ENCODE measurements around the gene CLIC1. TPM values are rescaled to one million over a fixed set of nuclear protein-coding genes. Genes with fewer than 3 reads are reported as not detected.

CLIC1 gene
- total and polyA plus RNA-seq, 12 donors, result 109 to 426 (median 217) TPM

DNA sequence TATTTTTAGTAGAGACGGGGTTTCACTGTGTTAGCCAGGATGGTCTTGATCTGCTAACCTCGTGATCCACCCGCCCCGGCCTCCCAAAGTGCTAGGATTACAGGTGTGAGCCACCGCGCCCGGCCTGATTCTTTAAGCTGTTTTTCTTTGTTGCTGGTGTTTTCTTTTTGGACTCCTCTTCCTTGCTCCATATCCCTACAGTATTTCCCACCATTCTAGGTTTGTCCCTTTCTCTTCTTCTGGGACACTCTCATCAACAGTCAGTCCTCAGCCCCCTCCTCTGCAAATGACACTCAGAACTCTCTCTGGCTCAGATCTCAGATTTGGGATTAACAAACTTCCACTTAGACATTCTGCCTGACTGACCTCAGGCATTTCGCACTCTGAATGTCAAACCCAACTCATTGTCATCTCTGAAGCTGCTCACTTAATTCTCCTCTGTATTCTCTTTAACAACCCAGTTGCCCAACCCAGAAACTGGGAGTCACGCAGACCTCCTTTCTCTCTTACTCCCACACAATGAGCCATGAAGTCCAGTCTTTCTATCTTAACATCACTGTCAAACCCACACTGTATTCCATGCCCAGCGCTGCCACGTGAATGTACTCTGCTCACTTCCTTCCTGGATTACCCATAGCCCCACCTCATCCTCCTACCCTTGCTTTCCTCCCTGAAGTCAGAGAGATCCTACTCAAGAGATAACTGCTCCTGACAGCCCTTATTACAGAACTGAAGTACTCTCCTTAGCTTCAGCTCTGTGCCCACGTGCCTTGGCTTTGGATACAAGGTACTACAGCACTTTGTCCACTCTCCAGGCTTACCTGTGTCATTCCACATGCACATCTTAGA lies 10.6 kb downstream of the CLIC1 start:
- intact Hi-C loops (cut with DNase I), result no loop called here
- H3K4me1 ChIP-seq (replicated peaks in 1 of 2), result peaks cover 6 to 27% of the 10 kb centered on the region in 2 donors
- no peaks in the 10 kb centered on the region for H3K9me3 ChIP-seq (replicated peaks in 1 of 3)
- H3K27me3 ChIP-seq, result no peaks in the 10 kb centered on the region
- peak overlapping the region in 1 of 5 donors; percentile 17 for H3K27ac ChIP-seq
- H3K36me3 ChIP-seq (replicated peaks in 1 of 2), result peaks cover 0 to 4% of the 10 kb centered on the region in 2 donors
- H3K4me3 ChIP-seq, result no peak overlapping the region
- WGBS, 4 donors, result 86 to 87% (median 86%) methylated on average over 12 of the region's 12 CpGs
- no peak for DNase-seq
- TF ChIP-seq, protein P1, sequence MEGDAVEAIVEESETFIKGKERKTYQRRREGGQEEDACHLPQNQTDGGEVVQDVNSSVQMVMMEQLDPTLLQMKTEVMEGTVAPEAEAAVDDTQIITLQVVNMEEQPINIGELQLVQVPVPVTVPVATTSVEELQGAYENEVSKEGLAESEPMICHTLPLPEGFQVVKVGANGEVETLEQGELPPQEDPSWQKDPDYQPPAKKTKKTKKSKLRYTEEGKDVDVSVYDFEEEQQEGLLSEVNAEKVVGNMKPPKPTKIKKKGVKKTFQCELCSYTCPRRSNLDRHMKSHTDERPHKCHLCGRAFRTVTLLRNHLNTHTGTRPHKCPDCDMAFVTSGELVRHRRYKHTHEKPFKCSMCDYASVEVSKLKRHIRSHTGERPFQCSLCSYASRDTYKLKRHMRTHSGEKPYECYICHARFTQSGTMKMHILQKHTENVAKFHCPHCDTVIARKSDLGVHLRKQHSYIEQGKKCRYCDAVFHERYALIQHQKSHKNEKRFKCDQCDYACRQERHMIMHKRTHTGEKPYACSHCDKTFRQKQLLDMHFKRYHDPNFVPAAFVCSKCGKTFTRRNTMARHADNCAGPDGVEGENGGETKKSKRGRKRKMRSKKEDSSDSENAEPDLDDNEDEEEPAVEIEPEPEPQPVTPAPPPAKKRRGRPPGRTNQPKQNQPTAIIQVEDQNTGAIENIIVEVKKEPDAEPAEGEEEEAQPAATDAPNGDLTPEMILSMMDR (IDR thresholded peaks at IDR 0.05), result no peak
- TF ChIP-seq POLR2A (IDR thresholded peaks at IDR 0.05), result no peak

DNA sequence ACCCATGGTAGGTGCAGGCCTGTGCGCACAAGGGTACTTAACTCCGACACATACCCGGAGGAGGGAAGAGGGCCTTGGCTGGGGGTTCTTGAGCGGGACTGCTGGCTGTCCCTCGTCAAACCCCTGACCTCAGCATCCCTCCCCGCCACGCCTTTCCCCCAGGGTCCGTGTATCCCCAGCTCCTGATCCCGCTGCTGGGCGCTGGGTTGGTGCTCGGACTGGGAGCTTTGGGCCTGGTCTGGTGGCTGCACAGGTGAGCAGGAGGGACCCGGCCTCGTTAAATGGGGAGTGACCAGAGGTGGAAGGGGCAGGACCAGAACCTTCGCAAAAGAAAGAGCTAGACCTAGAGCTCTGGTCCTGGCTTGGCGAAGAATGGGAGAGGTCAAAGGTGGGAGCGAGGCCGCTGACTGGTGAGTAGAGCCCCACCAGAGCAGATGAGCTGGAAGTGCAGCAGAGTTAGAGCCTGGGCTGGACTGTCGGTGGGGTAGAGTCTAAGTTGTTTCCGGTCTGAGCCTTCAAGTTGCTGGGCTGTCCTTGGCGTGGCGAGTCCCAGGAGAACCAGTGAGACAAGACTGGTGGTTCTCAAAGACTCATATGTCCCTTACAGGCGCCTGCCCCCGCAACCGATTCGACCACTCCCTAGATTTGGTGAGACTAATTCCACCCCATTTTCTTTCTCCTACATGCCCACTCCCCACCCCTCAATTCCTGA lies 12.2 kb downstream of the CLIC1 start:
- H3K36me3 ChIP-seq (replicated peaks in 1 of 2), result no peaks in the 10 kb centered on the region
- WGBS, 4 donors, result 89 to 93% (median 92%) methylated on average over 21 to 25 of the region's 25 CpGs
- no peak overlapping the region for H3K4me3 ChIP-seq
- H3K27ac ChIP-seq, result no peak overlapping the region
- H3K4me1 ChIP-seq (replicated peaks in 1 of 2), result peaks cover 6 to 21% of the 10 kb centered on the region in 2 donors
- intact Hi-C loops (cut with DNase I), result no loop called here
- no peaks in the 10 kb centered on the region for H3K9me3 ChIP-seq (replicated peaks in 1 of 3)
- H3K27me3 ChIP-seq, result no peaks in the 10 kb centered on the region
- DNase-seq, result no peak
- TF ChIP-seq, protein P1 (IDR thresholded peaks at IDR 0.05), result no peak
- TF ChIP-seq POLR2A (IDR thresholded peaks at IDR 0.05), result no peak

DNA sequence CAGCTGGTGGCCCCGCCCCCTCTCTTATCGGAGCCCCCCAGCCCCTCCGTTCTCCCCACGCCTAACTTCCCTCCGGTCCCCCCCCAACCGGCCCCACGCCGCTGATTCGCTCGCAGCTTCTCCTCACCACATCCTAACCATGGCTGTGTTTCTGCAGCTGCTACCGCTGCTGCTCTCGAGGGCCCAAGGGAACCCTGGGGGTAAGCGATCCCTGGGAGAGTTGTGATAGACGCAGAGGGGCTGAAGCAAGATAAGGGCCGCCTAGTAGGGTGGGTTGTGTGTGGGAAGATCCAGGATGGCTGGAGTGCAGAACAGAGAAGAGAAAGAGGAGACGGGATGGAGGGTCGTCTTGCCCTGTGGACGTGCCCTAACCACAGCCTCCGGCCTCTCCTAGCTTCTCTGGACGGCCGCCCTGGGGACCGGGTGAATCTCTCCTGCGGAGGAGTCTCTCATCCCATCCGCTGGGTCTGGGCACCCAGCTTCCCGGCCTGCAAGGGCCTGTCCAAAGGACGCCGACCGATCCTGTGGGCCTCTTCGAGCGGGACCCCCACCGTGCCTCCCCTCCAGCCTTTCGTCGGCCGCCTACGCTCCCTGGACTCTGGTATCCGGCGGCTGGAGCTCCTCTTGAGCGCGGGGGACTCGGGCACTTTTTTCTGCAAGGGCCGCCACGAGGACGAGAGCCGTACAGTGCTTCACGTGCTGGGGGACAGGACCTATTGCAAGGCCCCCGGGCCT lies 12.9 kb downstream of the CLIC1 start, which contains the start of gene MPIG6B:
MPIG6B (plus strand) TSS at position 129 of the 735 bp plus-strand sequence; CDS start at position 140, 11 bp downstream.
- TF ChIP-seq, protein P1 (IDR thresholded peaks at IDR 0.05), result no peak
- no peak for TF ChIP-seq POLR2A (IDR thresholded peaks at IDR 0.05)

DNA sequence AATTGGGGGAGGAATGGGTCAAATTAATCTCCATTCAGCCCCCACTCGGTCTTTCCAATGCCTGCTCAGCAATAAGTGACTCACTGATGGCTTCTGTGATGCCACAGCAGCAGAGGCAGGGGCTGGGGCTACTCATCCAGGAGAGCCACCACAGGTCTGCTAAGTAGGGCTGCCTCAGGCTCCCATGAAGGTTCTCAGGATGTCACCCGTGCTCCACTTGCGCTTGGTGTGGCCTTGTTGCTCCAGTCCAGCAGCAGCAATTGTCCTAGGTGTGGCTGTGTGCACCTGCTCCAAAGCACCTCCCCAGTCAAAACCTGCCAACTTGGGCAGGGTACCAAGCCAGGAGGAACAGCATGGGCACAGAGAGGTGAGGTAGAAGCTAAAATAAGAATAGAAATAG lies 14.2 kb downstream of the CLIC1 start:
- 75 to 100% (median 88%) methylated on average over 1 to 3 of the region's 3 CpGs for WGBS, 4 donors

More for the DNA sequence above, 12.9 kb downstream of the CLIC1 start, which contains the start of gene MPIG6B:
- H3K36me3 ChIP-seq (replicated peaks in 1 of 2), result no peaks in the 10 kb centered on the region
- peak in 1 of 7 donors; percentile 23 for DNase-seq
- H3K27ac ChIP-seq, result no peak within 1 kb of the TSS
- no peaks in the 10 kb centered on the region for H3K27me3 ChIP-seq
- peaks cover 0 to 14% of the 10 kb centered on the region in 2 donors for H3K4me1 ChIP-seq (replicated peaks in 1 of 2)
- H3K4me3 ChIP-seq, result no peak within 1 kb of the TSS
- intact Hi-C loops (cut with DNase I), result no loop called here
- H3K9me3 ChIP-seq (replicated peaks in 1 of 3), result no peaks in the 10 kb centered on the region
- WGBS, 4 donors, result 76 to 81% (median 80%) methylated on average over 26 to 46 of the region's 46 CpGs

More for the DNA sequence above, 14.2 kb downstream of the CLIC1 start:
- Histone ChIP-seq H3K27me3 (no peaks in the 10 kb centered on the region), H3K27ac (no peak overlapping the region), H3K9me3 (replicated peaks in 1 of 3) (no peaks in the 10 kb centered on the region), H3K36me3 (replicated peaks in 1 of 2) (no peaks in the 10 kb centered on the region), H3K4me3 (no peak overlapping the region), H3K4me1 (replicated peaks in 1 of 2) (peaks cover 0 to 8% of the 10 kb centered on the region in 2 donors)
- intact Hi-C loops (cut with DNase I), result no loop called here
- no peak for DNase-seq
- TF ChIP-seq, protein P1 (IDR thresholded peaks at IDR 0.05), result no peak
- no peak for TF ChIP-seq POLR2A (IDR thresholded peaks at IDR 0.05)
